NCI-H1105 (cell line): ENCODE data around the gene MYOC.
"Not testable (repeated sequence)": the region's sequence is repeated elsewhere in the genome, so short reads cannot be mapped to it uniquely, and the experiment has no call there.

ENCODE experiments used
- DNase-seq: peaks from one replicate; lab custom pipeline; 2025; lab: John Stamatoyannopoulos, UW

The MYOC gene

GRCh38 chr1:171603042-171603441 lies 49.4 kb downstream of the MYOC start:
- not testable (repeated sequence) for DNase-seq

GRCh38 chr1:171600862-171601261 lies 51.6 kb downstream of the MYOC start:
- DNase-seq, result no peak

- DNase-seq, result not testable (repeated sequence)
Observed at GRCh38 chr1:171600310-171600709, 52.2 kb downstream of the MYOC start.

- no peak for DNase-seq
Observed at GRCh38 chr1:171597203-171597602, 55.3 kb downstream of the MYOC start.

GRCh38 chr1:171596705-171597104 lies 55.8 kb downstream of the MYOC start:
- no peak for DNase-seq

GRCh38 chr1:171596119-171596518 lies 56.4 kb downstream of the MYOC start:
- DNase-seq, result no peak

GRCh38 chr1:171595324-171595723 lies 57.2 kb downstream of the MYOC start:
- no peak for DNase-seq

GRCh38 chr1:171590022-171590421 lies 62.5 kb downstream of the MYOC start:
- DNase-seq, result no peak

- DNase-seq, result no peak
Observed at GRCh38 chr1:171588230-171588629, 64.3 kb downstream of the MYOC start.

- DNase-seq, result no peak
Observed at GRCh38 chr1:171585715-171586114, 66.8 kb downstream of the MYOC start.
